Uterus (tissue), 4 donors: ENCODE data around the gene CRACDL. TPM values are rescaled to one million over a fixed set of nuclear protein-coding genes. Genes with fewer than 3 reads are reported as not detected.

ENCODE experiments used
- DNase-seq, 2 donors: peaks; one replicate each; pipeline ENCODE4 v3.0.0-alpha.2; 2019 to 2020
- H3K27ac ChIP-seq, 2 donors: fragments of 200-600 bp; sonication (generic); 1 replicate in 1 of 2; 2 replicates in 1 of 2; pipeline ENCODE4 v1.5.1; 2016 to 2018
- H3K27me3 ChIP-seq, 2 donors: fragments of 200-600 bp; sonication (generic); one replicate each; pipeline ENCODE4 v1.5.1; 2018 to 2019; ENCODE audit warnings: control low read depth in 1 of 2
- H3K36me3 ChIP-seq, 2 donors: fragments of 200-600 bp; sonication (generic); one replicate each; pipeline ENCODE4 v1.5.1; 2019; ENCODE audit warnings: control low read depth in 1 of 2
- H3K4me1 ChIP-seq, 2 donors: fragments of 200-600 bp; sonication (generic); one replicate each; pipeline ENCODE4 v1.5.1; 2018 to 2019; ENCODE audit warnings: control low read depth in 1 of 2
- H3K4me3 ChIP-seq, 2 donors: fragments of 200-600 bp; sonication (generic); 1 replicate in 1 of 2; 2 replicates in 1 of 2; pipeline ENCODE4 v1.5.1; 2018 to 2019; ENCODE audit warnings: mild to moderate bottlenecking in 1 of 2
- H3K9me3 ChIP-seq, 2 donors: fragments of 200-600 bp; sonication (generic); one replicate each; pipeline ENCODE4 v1.5.1; 2019; ENCODE audit warnings: control low read depth in 1 of 2
- CTCF ChIP-seq, 4 experiments: fragments of 200-600 bp in 2 of 4; fragments of 450-650 bp in 2 of 4; sonication (generic) in 2 of 4; IDR thresholded peaks; one replicate each; pipeline ENCODE4 v1.5.1; 2016 to 2019; ENCODE audit warnings: antibody characterized with exemption in 4 of 4, mild to moderate bottlenecking in 2 of 4, moderate library complexity in 1 of 4
- POLR2A ChIP-seq, 2 donors: fragments of 450-650 bp; IDR thresholded peaks; one replicate each; pipeline ENCODE4 v1.6.1; 2016; ENCODE audit warnings: antibody characterized with exemption in 2 of 2, mild to moderate bottlenecking in 1 of 2, moderate library complexity in 1 of 2
- intact Hi-C: fragments of 100-400 bp; cut with DNase I; formaldehyde crosslinking; loops from one replicate; pipeline ENCODE4 v1.15.1; 2023; ENCODE audit warnings: low total_unique reads
- total RNA-seq, 4 donors: library from RNA; depleted of rRNA in 3 of 4; stranded (reverse); fragments of >200 nt in 3 of 4; gene quantifications; one replicate each; pipeline versions ENCODE4 v1.1.0 to v1.2.4, GENCODE V29; 2014 to 2023
- donor health status: DM: yes; HTN: yes; CAD: no.

The CRACDL gene
- total RNA-seq, 4 donors from 2014 or later: 1.5 to 14.6 (median 6.1) TPM

GRCh38 chr2:98815795-98816194, 120.2 kb downstream of the CRACDL start:
- TF ChIP-seq CTCF (IDR thresholded peaks at IDR 0.05) (no peak), POLR2A (IDR thresholded peaks at IDR 0.05) (no peak)
- intact Hi-C loops: no loop called here
- Histone ChIP-seq H3K4me1 (no peaks in the 10 kb centered on the region), H3K27me3 (no peaks in the 10 kb centered on the region), H3K27ac (no peak overlapping the region), H3K36me3 (no peaks in the 10 kb centered on the region), H3K9me3 (no peaks in the 10 kb centered on the region), H3K4me3 (no peak overlapping the region)
- no peak for DNase-seq

GRCh38 chr2:98811766-98812165, 124.3 kb downstream of the CRACDL start:
- no peaks in the 10 kb centered on the region for H3K36me3 ChIP-seq
- no peak overlapping the region for H3K4me3 ChIP-seq
- H3K9me3 ChIP-seq: no peaks in the 10 kb centered on the region
- TF ChIP-seq CTCF (IDR thresholded peaks at IDR 0.05) (no peak), POLR2A (IDR thresholded peaks at IDR 0.05) (no peak)
- intact Hi-C loops: no loop called here
- no peaks in the 10 kb centered on the region for H3K4me1 ChIP-seq
- no peak overlapping the region for H3K27ac ChIP-seq
- no peak for DNase-seq
- H3K27me3 ChIP-seq: no peaks in the 10 kb centered on the region

- H3K4me3 ChIP-seq: no peak overlapping the region
- H3K27me3 ChIP-seq: no peaks in the 10 kb centered on the region
- H3K4me1 ChIP-seq: no peaks in the 10 kb centered on the region
- intact Hi-C loops: no loop called here
- H3K9me3 ChIP-seq: no peaks in the 10 kb centered on the region
- H3K27ac ChIP-seq: no peak overlapping the region
- TF ChIP-seq POLR2A (IDR thresholded peaks at IDR 0.05): no peak
- TF ChIP-seq CTCF (IDR thresholded peaks at IDR 0.05): no peak
- no peaks in the 10 kb centered on the region for H3K36me3 ChIP-seq
- DNase-seq: no peak
These were observed 125.5 kb downstream of the CRACDL start for GRCh38 chr2:98810588-98810928.

- Histone ChIP-seq H3K4me3 (no peak overlapping the region), H3K36me3 (no peaks in the 10 kb centered on the region), H3K27me3 (no peaks in the 10 kb centered on the region), H3K27ac (no peak overlapping the region), H3K4me1 (no peaks in the 10 kb centered on the region), H3K9me3 (no peaks in the 10 kb centered on the region)
- DNase-seq: no peak
- TF ChIP-seq CTCF (IDR thresholded peaks at IDR 0.05): no peak
- TF ChIP-seq POLR2A (IDR thresholded peaks at IDR 0.05): no peak
- intact Hi-C loops: no loop called here
These were observed 126.0 kb downstream of the CRACDL start for GRCh38 chr2:98809878-98810587.

- no peaks in the 10 kb centered on the region for H3K36me3 ChIP-seq
- no peaks in the 10 kb centered on the region for H3K4me1 ChIP-seq
- no peak for DNase-seq
- TF ChIP-seq POLR2A (IDR thresholded peaks at IDR 0.05) (no peak), CTCF (IDR thresholded peaks at IDR 0.05) (no peak)
- no peaks in the 10 kb centered on the region for H3K9me3 ChIP-seq
- intact Hi-C loops: no loop called here
- no peak overlapping the region for H3K27ac ChIP-seq
- no peaks in the 10 kb centered on the region for H3K27me3 ChIP-seq
- H3K4me3 ChIP-seq: no peak overlapping the region
These were observed 126.9 kb downstream of the CRACDL start for GRCh38 chr2:98809116-98809515.
